ENCODE data around the gene SEC22A. TPM values are rescaled to one million over a fixed set of nuclear protein-coding genes. Genes with fewer than 3 reads are reported as not detected.

The SEC22A gene
- polyA plus RNA-seq, 1 of the 3 experiments (the other 2 are of a cell fraction): 13.0 TPM

DNA sequence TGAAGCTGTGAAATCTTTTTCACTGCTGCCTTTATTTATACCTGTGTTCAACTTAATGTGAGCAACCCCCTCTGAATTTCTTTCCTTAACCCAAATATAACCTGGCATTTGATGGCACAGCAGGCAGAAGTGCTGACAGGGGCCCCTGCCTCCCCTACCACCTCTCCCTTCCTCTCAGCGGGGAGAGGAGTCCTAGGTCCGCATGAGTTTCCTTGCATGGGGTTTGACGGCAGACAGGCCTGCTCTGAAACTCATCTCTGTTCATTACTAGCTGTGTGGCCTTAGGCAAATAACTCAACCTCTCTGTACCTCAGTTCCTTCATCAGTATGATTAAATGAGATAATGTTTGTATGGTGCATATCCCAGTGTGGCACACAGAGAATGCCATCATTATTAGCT, 79.7 kb downstream of the SEC22A start:
- no peaks in the 10 kb centered on the region for H3K9me2 ChIP-seq
- H2AFZ ChIP-seq (ENCODE audit: low read depth): no peak overlapping the region
- no peaks in the 10 kb centered on the region; a peak in 1 of 4 replicates for H3K4me1 ChIP-seq (ENCODE audit: control insufficient read depth in 1 of 2, insufficient read depth in 2 of 2, low read depth in 1 of 2, low read length in 1 of 2)
- TF ChIP-seq FOXJ3 (CRISPR knock-in tag; IDR thresholded peaks at IDR 0.05): no peak
- TF ChIP-seq GATA2 (CRISPR knock-in tag; IDR thresholded peaks at IDR 0.05): no peak
- TF ChIP-seq EZH2phosphoT487 (IDR thresholded peaks at IDR 0.05; ENCODE audit: borderline replicate concordance, low read depth): no peak
- no peak for TF ChIP-seq RXRA (IDR thresholded peaks at IDR 0.05; ENCODE audit: borderline replicate concordance, low read depth)
- no peak overlapping the region for H3K27ac ChIP-seq (ENCODE audit: low read depth in 2 of 2, low read length in 1 of 2)
- no peak overlapping the region for H3K9ac ChIP-seq
- no peaks in the 10 kb centered on the region for H3K27me3 ChIP-seq (ENCODE audit: insufficient read depth)
- WGBS (ENCODE audit: low lambda C conversion rate): 90% methylated on average over 3 of the region's 3 CpGs
- H3F3A ChIP-seq (replicated peaks; ENCODE audit: insufficient read depth): no peaks in the 10 kb centered on the region
- H4K20me1 ChIP-seq (ENCODE audit: insufficient read depth): peaks cover 7% of the 10 kb centered on the region; the same call in 1 of the 2 replicates
- DNase-seq: no peak
- no peaks in the 10 kb centered on the region for H3K79me2 ChIP-seq (ENCODE audit: insufficient read depth)
- CTCF ChIA-PET: interaction anchor here (1.3 to 1.5 kb wide), 2 partner anchors 10 to 23 kb away, joined by 6 read pairs; no protein-coding TSS in a partner anchor
- H3K36me3 ChIP-seq (replicated peaks in 1 of 2; ENCODE audit: control insufficient read depth in 1 of 2, insufficient read depth in 2 of 2, low read length in 1 of 2): no peaks in the 10 kb centered on the region
- no peaks in the 10 kb centered on the region for H3K9me3 ChIP-seq
- H3K4me3 ChIP-seq (ENCODE audit: low read depth in 2 of 2, low read length in 1 of 2): no peak overlapping the region
- POLR2A ChIA-PET: no interaction called here
- H3K4me2 ChIP-seq: no peak overlapping the region

DNA sequence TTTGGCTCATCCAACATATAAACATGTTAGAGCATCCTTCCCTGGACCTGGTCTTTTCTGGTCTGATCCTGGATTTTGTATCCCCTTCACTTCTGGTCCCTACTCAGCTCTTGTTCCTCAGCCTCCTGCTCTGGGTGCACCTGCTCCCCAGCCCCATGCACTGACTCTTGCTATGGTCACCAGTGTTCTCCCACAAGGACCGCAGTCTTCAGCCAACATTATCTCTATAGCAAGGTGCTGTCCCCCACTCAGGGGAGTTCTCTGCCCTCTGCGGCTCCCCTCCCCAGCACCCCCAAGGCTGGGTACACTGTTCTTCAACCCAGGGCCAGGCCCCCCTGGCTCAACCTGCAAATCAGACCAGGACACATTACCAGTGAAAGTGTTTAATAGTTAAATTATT, 80.2 kb downstream of the SEC22A start:
- CTCF ChIA-PET: interaction anchor here (0.9 to 1.3 kb wide), 2 partner anchors 9 to 254 kb away, joined by 4 to 6 read pairs; no protein-coding TSS in a partner anchor
- DNase-seq: no peak

More for the DNA sequence above, 80.2 kb downstream of the SEC22A start:
- no peaks in the 10 kb centered on the region for H3K9me2 ChIP-seq
- TF ChIP-seq, protein P1, sequence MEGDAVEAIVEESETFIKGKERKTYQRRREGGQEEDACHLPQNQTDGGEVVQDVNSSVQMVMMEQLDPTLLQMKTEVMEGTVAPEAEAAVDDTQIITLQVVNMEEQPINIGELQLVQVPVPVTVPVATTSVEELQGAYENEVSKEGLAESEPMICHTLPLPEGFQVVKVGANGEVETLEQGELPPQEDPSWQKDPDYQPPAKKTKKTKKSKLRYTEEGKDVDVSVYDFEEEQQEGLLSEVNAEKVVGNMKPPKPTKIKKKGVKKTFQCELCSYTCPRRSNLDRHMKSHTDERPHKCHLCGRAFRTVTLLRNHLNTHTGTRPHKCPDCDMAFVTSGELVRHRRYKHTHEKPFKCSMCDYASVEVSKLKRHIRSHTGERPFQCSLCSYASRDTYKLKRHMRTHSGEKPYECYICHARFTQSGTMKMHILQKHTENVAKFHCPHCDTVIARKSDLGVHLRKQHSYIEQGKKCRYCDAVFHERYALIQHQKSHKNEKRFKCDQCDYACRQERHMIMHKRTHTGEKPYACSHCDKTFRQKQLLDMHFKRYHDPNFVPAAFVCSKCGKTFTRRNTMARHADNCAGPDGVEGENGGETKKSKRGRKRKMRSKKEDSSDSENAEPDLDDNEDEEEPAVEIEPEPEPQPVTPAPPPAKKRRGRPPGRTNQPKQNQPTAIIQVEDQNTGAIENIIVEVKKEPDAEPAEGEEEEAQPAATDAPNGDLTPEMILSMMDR (IDR thresholded peaks at IDR 0.05): no peak
- no peak for TF ChIP-seq TCF12 (IDR thresholded peaks at IDR 0.05)
- TF ChIP-seq RCOR1 (IDR thresholded peaks at IDR 0.05; ENCODE audit: low read length): no peak
- no peak for TF ChIP-seq SIN3A (IDR thresholded peaks at IDR 0.05; ENCODE audit: borderline replicate concordance, low read depth, low read length)
- TF ChIP-seq EZH2phosphoT487 (IDR thresholded peaks at IDR 0.05; ENCODE audit: borderline replicate concordance, low read depth): no peak
- no peak for TF ChIP-seq GABPA (IDR thresholded peaks at IDR 0.05; ENCODE audit: low read depth)
- TF ChIP-seq SMC3 (IDR thresholded peaks at IDR 0.05; ENCODE audit: low read depth, low read length): no peak
- no peak for TF ChIP-seq GATA2 (CRISPR knock-in tag; IDR thresholded peaks at IDR 0.05)
- TF ChIP-seq, protein P2, sequence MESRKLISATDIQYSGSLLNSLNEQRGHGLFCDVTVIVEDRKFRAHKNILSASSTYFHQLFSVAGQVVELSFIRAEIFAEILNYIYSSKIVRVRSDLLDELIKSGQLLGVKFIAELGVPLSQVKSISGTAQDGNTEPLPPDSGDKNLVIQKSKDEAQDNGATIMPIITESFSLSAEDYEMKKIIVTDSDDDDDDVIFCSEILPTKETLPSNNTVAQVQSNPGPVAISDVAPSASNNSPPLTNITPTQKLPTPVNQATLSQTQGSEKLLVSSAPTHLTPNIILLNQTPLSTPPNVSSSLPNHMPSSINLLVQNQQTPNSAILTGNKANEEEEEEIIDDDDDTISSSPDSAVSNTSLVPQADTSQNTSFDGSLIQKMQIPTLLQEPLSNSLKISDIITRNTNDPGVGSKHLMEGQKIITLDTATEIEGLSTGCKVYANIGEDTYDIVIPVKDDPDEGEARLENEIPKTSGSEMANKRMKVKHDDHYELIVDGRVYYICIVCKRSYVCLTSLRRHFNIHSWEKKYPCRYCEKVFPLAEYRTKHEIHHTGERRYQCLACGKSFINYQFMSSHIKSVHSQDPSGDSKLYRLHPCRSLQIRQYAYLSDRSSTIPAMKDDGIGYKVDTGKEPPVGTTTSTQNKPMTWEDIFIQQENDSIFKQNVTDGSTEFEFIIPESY (IDR thresholded peaks at IDR 0.05; ENCODE audit: borderline replicate concordance, low read depth): no peak
- no peak for TF ChIP-seq EP300 (IDR thresholded peaks at IDR 0.05; ENCODE audit: borderline replicate concordance in 1 of 2, low read depth in 1 of 2, low read length in 1 of 2)
- TF ChIP-seq ELF1 (IDR thresholded peaks at IDR 0.05): no peak
- TF ChIP-seq, protein P3, sequence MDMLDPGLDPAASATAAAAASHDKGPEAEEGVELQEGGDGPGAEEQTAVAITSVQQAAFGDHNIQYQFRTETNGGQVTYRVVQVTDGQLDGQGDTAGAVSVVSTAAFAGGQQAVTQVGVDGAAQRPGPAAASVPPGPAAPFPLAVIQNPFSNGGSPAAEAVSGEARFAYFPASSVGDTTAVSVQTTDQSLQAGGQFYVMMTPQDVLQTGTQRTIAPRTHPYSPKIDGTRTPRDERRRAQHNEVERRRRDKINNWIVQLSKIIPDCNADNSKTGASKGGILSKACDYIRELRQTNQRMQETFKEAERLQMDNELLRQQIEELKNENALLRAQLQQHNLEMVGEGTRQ (IDR thresholded peaks at IDR 0.05; ENCODE audit: borderline replicate concordance, low read depth, low read length): no peak
- H2AFZ ChIP-seq (ENCODE audit: low read depth): no peak overlapping the region
- no peak overlapping the region for H3K27ac ChIP-seq (ENCODE audit: low read depth in 2 of 2, low read length in 1 of 2)
- no peaks in the 10 kb centered on the region for H3F3A ChIP-seq (replicated peaks; ENCODE audit: insufficient read depth)
- no peaks in the 10 kb centered on the region for H3K9me3 ChIP-seq
- no peaks in the 10 kb centered on the region; a peak in 1 of 4 replicates for H3K4me1 ChIP-seq (ENCODE audit: control insufficient read depth in 1 of 2, insufficient read depth in 2 of 2, low read depth in 1 of 2, low read length in 1 of 2)
- no peaks in the 10 kb centered on the region for H3K79me2 ChIP-seq (ENCODE audit: insufficient read depth)
- H3K36me3 ChIP-seq (replicated peaks in 1 of 2; ENCODE audit: control insufficient read depth in 1 of 2, insufficient read depth in 2 of 2, low read length in 1 of 2): no peaks in the 10 kb centered on the region
- H3K4me2 ChIP-seq: no peak overlapping the region
- POLR2A ChIA-PET: no interaction called here
- H3K9ac ChIP-seq: no peak overlapping the region
- H3K27me3 ChIP-seq (ENCODE audit: insufficient read depth): no peaks in the 10 kb centered on the region
- no peak overlapping the region for H3K4me3 ChIP-seq (ENCODE audit: low read depth in 2 of 2, low read length in 1 of 2)
- H4K20me1 ChIP-seq (ENCODE audit: insufficient read depth): peaks cover 7% of the 10 kb centered on the region; the same call in 1 of the 2 replicates
- WGBS (ENCODE audit: low lambda C conversion rate): 88% methylated on average over 2 of the region's 2 CpGs

Data from SK-N-SH (cell line).